Keratinocyte (primary cell): Measurements from ENCODE around the gene CTNNA2. TPM values are rescaled to one million over a fixed set of nuclear protein-coding genes. Genes with fewer than 3 reads are reported as not detected.

Source experiments
- DNase-seq: peaks from one replicate; pipeline ENCODE4 v3.0.0-alpha.2; 2011; ENCODE audit warnings: low read depth, missing footprints, low spot score
- FAIRE-seq: peaks from 2 replicates; lab custom pipeline; 2011; peaks lifted over from hg19 to GRCh38; lab: Jason Lieb, UNC
- H2AFZ ChIP-seq: 2 replicates; pipeline ENCODE4 v1.6.0; 2012; ENCODE audit warnings: low read length, control low read depth, inconsistent platforms; ENCODE audit not compliant: control insufficient read depth
- H3K27ac ChIP-seq: 2 replicates; pipeline ENCODE4 v1.5.1; 2011; ENCODE audit warnings: low read length; ENCODE audit not compliant: control insufficient read depth, insufficient read depth
- H3K27me3 ChIP-seq: 3 replicates; pipeline ENCODE4 v1.6.0; 2011; ENCODE audit warnings: low read length; ENCODE audit not compliant: control insufficient read depth, insufficient read depth; ENCODE audit errors: extremely low read depth
- H3K36me3 ChIP-seq, 2 experiments: 2 replicates in 1 of 2; 3 replicates in 1 of 2; pipeline ENCODE4 v1.5.1; 2011; ENCODE audit warnings: low read length in 2 of 2, mild to moderate bottlenecking in 1 of 2; ENCODE audit not compliant: control insufficient read depth in 2 of 2, insufficient read depth in 2 of 2; ENCODE audit errors: extremely low read depth in 1 of 2
- H3K4me1 ChIP-seq: 3 replicates; pipeline ENCODE4 v1.5.1; 2011; ENCODE audit warnings: low read length; ENCODE audit not compliant: control insufficient read depth, insufficient read depth; ENCODE audit errors: extremely low read depth
- H3K4me2 ChIP-seq: 3 replicates; pipeline ENCODE4 v1.6.0; 2011; ENCODE audit warnings: low read depth, low read length; ENCODE audit not compliant: control insufficient read depth, insufficient read depth; ENCODE audit errors: extremely low read depth
- H3K4me3 ChIP-seq, 3 experiments: fragments of 200-600 bp in 1 of 3; sonication (generic) in 1 of 3; 2 replicates in 2 of 3; 3 replicates in 1 of 3; pipeline ENCODE4 v1.5.1; 2011 to 2016; ENCODE audit warnings: low read length in 3 of 3, mild to moderate bottlenecking in 3 of 3, control low read depth in 2 of 3, inconsistent platforms in 1 of 3, low read depth in 1 of 3, mixed read lengths in 1 of 3, mixed run types in 1 of 3, moderate library complexity in 1 of 3; ENCODE audit not compliant: control insufficient read depth in 2 of 3, insufficient read depth in 2 of 3; ENCODE audit errors: extremely low read depth in 1 of 3
- H3K79me2 ChIP-seq: 2 replicates; pipeline ENCODE4 v1.6.0; 2012; ENCODE audit warnings: low read length; ENCODE audit not compliant: control insufficient read depth, insufficient read depth
- H3K9ac ChIP-seq: 3 replicates; pipeline ENCODE4 v1.6.0; 2011; ENCODE audit warnings: low read length; ENCODE audit not compliant: control insufficient read depth, insufficient read depth; ENCODE audit errors: extremely low read depth
- H3K9me1 ChIP-seq: 3 replicates; pipeline ENCODE4 v1.6.0; 2011; ENCODE audit warnings: low read length; ENCODE audit not compliant: control insufficient read depth, insufficient read depth; ENCODE audit errors: extremely low read depth
- H3K9me3 ChIP-seq: 2 replicates; pipeline ENCODE4 v1.5.1; 2012; ENCODE audit warnings: low read depth, low read length; ENCODE audit not compliant: control insufficient read depth
- H4K20me1 ChIP-seq: 3 replicates; pipeline ENCODE4 v1.6.0; 2011; ENCODE audit warnings: low read length; ENCODE audit not compliant: control insufficient read depth, insufficient read depth; ENCODE audit errors: extremely low read depth
- CTCF ChIP-seq, 3 experiments: IDR thresholded peaks in 1 of 3; conservative IDR thresholded peaks in 1 of 3; optimal IDR thresholded peaks in 1 of 3; 2 replicates in 2 of 3; 3 replicates in 1 of 3; pipeline versions ENCODE3 to v1.5.1; 2011; ENCODE audit warnings: low read length in 3 of 3, mild to moderate bottlenecking in 3 of 3, moderate library complexity in 2 of 3, control low read depth in 1 of 3, inconsistent platforms in 1 of 3; ENCODE audit not compliant: insufficient read depth in 2 of 3; ENCODE audit errors: extremely low read depth in 1 of 3
- EZH2 ChIP-seq: IDR thresholded peaks from one replicate; pipeline ENCODE4 v1.6.1; 2012; ENCODE audit warnings: inconsistent platforms, mild to moderate bottlenecking, low read length, moderate library complexity
- dilution Hi-C: fragments of 300-500 bp; cut with MboI; formaldehyde crosslinking; loops from one replicate; pipeline ENCODE4 v1.7.0; 2020; ENCODE audit warnings: low sequenced_read_pairs; ENCODE audit not compliant: extremely low pct_ligation_motif_present
- polyA plus RNA-seq, 5 experiments: library from polyadenylated mRNA; depleted of rRNA in 3 of 5; stranded (reverse) in 3 of 5; stranded (forward) in 1 of 5; unstranded in 1 of 5; fragments of >200 nt; gene quantifications; 1 replicate in 1 of 5; 2 replicates in 3 of 5; 3 replicates in 1 of 5; pipeline versions ENCODE4 v1.2.1 to v1.2.3, GENCODE V29; 2011 to 2012; ENCODE audit warnings: missing spikeins in 2 of 5, low read depth in 1 of 5, low replicate concordance in 1 of 5

The CTNNA2 gene
- polyA plus RNA-seq, 1 donor (not counting 4 experiments of a cell fraction or from before 2014, with no cell fraction given) = not detected

- Histone ChIP-seq H3K9me3 (no peaks in the 10 kb centered on the region), H4K20me1 (no peaks in the 10 kb centered on the region), H3K4me3 (no peak overlapping the region), H3K27ac (no peak overlapping the region), H3K4me1 (no peaks in the 10 kb centered on the region), H3K27me3 (no peaks in the 10 kb centered on the region), H2AFZ (no peak overlapping the region), H3K79me2 (no peaks in the 10 kb centered on the region), H3K4me2 (no peak overlapping the region), H3K9ac (no peak overlapping the region), H3K9me1 (no peaks in the 10 kb centered on the region), H3K36me3 (no peaks in the 10 kb centered on the region)
- TF ChIP-seq CTCF (optimal IDR thresholded peaks at IDR 0.05 in 1 of 3, IDR thresholded peaks at IDR 0.05 in 1 of 3, conservative IDR thresholded peaks at IDR 0.05 in 1 of 3; ENCODE audit: extremely low read depth in 1 of 3, insufficient read depth in 2 of 3, low read length in 3 of 3) (no peak), EZH2 (no peak)
- dilution Hi-C loops = no loop called here
- DNase-seq = no peak
- no peak for FAIRE-seq
Measured at GRCh38 chr2:79792090-79792489, 279.2 kb downstream of the CTNNA2 start.

- H3K79me2 ChIP-seq = no peaks in the 10 kb centered on the region
- H3K9me3 ChIP-seq = no peaks in the 10 kb centered on the region
- FAIRE-seq = no peak
- H3K27me3 ChIP-seq = no peaks in the 10 kb centered on the region
- DNase-seq = no peak
- no peaks in the 10 kb centered on the region for H3K36me3 ChIP-seq
- no peaks in the 10 kb centered on the region for H3K9me1 ChIP-seq
- no peaks in the 10 kb centered on the region for H4K20me1 ChIP-seq
- no peak overlapping the region for H3K9ac ChIP-seq
- H3K4me2 ChIP-seq = no peak overlapping the region
- no peak overlapping the region for H2AFZ ChIP-seq
- H3K4me1 ChIP-seq = no peaks in the 10 kb centered on the region
- H3K4me3 ChIP-seq = no peak overlapping the region
- dilution Hi-C loops = no loop called here
- TF ChIP-seq EZH2 (no peak), CTCF (optimal IDR thresholded peaks at IDR 0.05 in 1 of 3, IDR thresholded peaks at IDR 0.05 in 1 of 3, conservative IDR thresholded peaks at IDR 0.05 in 1 of 3; ENCODE audit: extremely low read depth in 1 of 3, insufficient read depth in 2 of 3, low read length in 3 of 3) (no peak)
- no peak overlapping the region for H3K27ac ChIP-seq
Measured at GRCh38 chr2:79793006-79793405, 280.2 kb downstream of the CTNNA2 start.
